H1 (cell line): Measurements from ENCODE around the gene HLA-DPA1. TPM values are rescaled to one million over a fixed set of nuclear protein-coding genes. Genes with fewer than 3 reads are reported as not detected.

Experiments
- ATF2 ChIP-seq: IDR thresholded peaks from 2 replicates; pipeline ENCODE4 v1.6.1; 2012; ENCODE audit warnings: low read length, inconsistent platforms
- ATF3 ChIP-seq: IDR thresholded peaks from 2 replicates; pipeline ENCODE4 v1.6.1; 2011; ENCODE audit warnings: low read depth, mild to moderate bottlenecking, low read length; ENCODE audit not compliant: insufficient read depth
- polyA plus RNA-seq, 7 experiments: library from polyadenylated mRNA; depleted of rRNA in 3 of 7; stranded (reverse) in 5 of 7; unstranded in 2 of 7; fragments of >200 nt in 5 of 7; fragments of 200-250 nt in 2 of 7; gene quantifications; 1 replicate in 5 of 7; 2 replicates in 1 of 7; 4 replicates in 1 of 7; pipeline versions ENCODE4 v1.2.1 to v1.2.3, GENCODE V29; 2011 to 2013; ENCODE audit warnings: missing spikeins in 2 of 7, mixed read lengths in 2 of 7
- total RNA-seq: library from RNA; stranded (reverse); fragmentation: NEBNext Ultra II Directional; extraction: Animal tissue kit (Norgen Biotek cat#: 25700); gene quantifications from 2 replicates; pipeline ENCODE4 v1.2.1, GENCODE V29; 2021

The HLA-DPA1 gene
- total and polyA plus RNA-seq, 2 of the 8 experiments (the other 6 are each of a cell fraction or from before 2014, with no cell fraction given): 6.2 to 13.1 TPM

- no peak for TF ChIP-seq ATF3
- TF ChIP-seq ATF2: no peak
These were observed 14.9 kb upstream of the HLA-DPA1 start (continued) for GRCh38 chr6:33088258-33088930.
